DND-41 (cell line): ENCODE measurements around the gene ACBD4.

ENCODE experiments used
- ATAC-seq: fragments of 200-7000 bp; cut with Tn5 transposase; 3 replicates; pipeline ENCODE4 v1.9.1; 2021; ENCODE audit warnings: low read depth; ENCODE audit not compliant: insufficient read depth
- DNase-seq: peaks from one replicate; pipeline ENCODE4 v3.0.0-alpha.2; 2020
- H2AFZ ChIP-seq: 2 replicates; pipeline ENCODE4 v1.6.0; 2012; ENCODE audit warnings: low read depth, low read length
- H3K27ac ChIP-seq: 2 replicates; pipeline ENCODE4 v1.5.1; 2012; ENCODE audit warnings: low read length, inconsistent platforms
- H3K27me3 ChIP-seq: fragments of 200-600 bp; sonication (generic); 2 replicates; pipeline ENCODE4 v1.6.0; 2012; ENCODE audit warnings: low read length, mild to moderate bottlenecking, inconsistent platforms; ENCODE audit not compliant: insufficient read depth, poor library complexity
- H3K36me3 ChIP-seq: 2 replicates; pipeline ENCODE4 v1.5.1; 2012; ENCODE audit warnings: low read length, inconsistent platforms; ENCODE audit not compliant: insufficient read depth
- H3K4me1 ChIP-seq: 2 replicates; pipeline ENCODE4 v1.5.1; 2012; ENCODE audit warnings: mild to moderate bottlenecking, low read length; ENCODE audit not compliant: insufficient read depth
- H3K4me2 ChIP-seq: 2 replicates; pipeline ENCODE4 v1.6.0; 2012; ENCODE audit warnings: mild to moderate bottlenecking, moderate library complexity, low read length, inconsistent platforms; ENCODE audit not compliant: insufficient read depth
- H3K4me3 ChIP-seq, 2 experiments: fragments of 200-600 bp in 1 of 2; shearing (Covaris generic) in 1 of 2; 2 replicates each; pipeline ENCODE4 v1.5.1; 2012 to 2016; ENCODE audit warnings: inconsistent platforms in 2 of 2, low read length in 2 of 2, mild to moderate bottlenecking in 2 of 2, low read depth in 1 of 2, moderate library complexity in 1 of 2
- H3K79me2 ChIP-seq: 2 replicates; pipeline ENCODE4 v1.6.0; 2012; ENCODE audit warnings: low read length, inconsistent platforms; ENCODE audit not compliant: insufficient read depth
- H3K9ac ChIP-seq: 2 replicates; pipeline ENCODE4 v1.6.0; 2012; ENCODE audit warnings: low read depth, mild to moderate bottlenecking, inconsistent platforms, low read length, moderate library complexity
- H3K9me3 ChIP-seq: 2 replicates; pipeline ENCODE4 v1.5.1; 2012; ENCODE audit warnings: low read length, moderate library complexity, mild to moderate bottlenecking, inconsistent platforms; ENCODE audit not compliant: insufficient read depth, severe bottlenecking
- H4K20me1 ChIP-seq: 2 replicates; pipeline ENCODE4 v1.6.0; 2012; ENCODE audit warnings: low read length; ENCODE audit not compliant: insufficient read depth
- CTCF ChIP-seq: IDR thresholded peaks from 2 replicates; pipeline ENCODE4 v1.5.1; 2012; ENCODE audit warnings: borderline replicate concordance, low read length, moderate library complexity, mild to moderate bottlenecking; ENCODE audit not compliant: poor library complexity, severe bottlenecking; ENCODE audit errors: extremely low read depth
- EZH2 ChIP-seq: IDR thresholded peaks from 3 replicates; pipeline ENCODE4 v1.6.1; 2012; ENCODE audit warnings: borderline replicate concordance, low read depth, mild to moderate bottlenecking, moderate library complexity, low read length, inconsistent platforms; ENCODE audit not compliant: severe bottlenecking

ACBD4 gene

GRCh38 chr17:45175759-45176115 lies 40.2 kb downstream of the ACBD4 start:
- Histone ChIP-seq H4K20me1 (no peaks in the 10 kb centered on the region), H2AFZ (no peak overlapping the region; the same call in 1 of the 2 replicates), H3K27ac (no peak overlapping the region), H3K4me3 (no peak overlapping the region), H3K9me3 (no peaks in the 10 kb centered on the region), H3K9ac (no peak overlapping the region), H3K4me2 (no peak overlapping the region), H3K36me3 (no peaks in the 10 kb centered on the region), H3K79me2 (no peaks in the 10 kb centered on the region), H3K4me1 (peaks cover 24% of the 10 kb centered on the region), H3K27me3 (no peaks in the 10 kb centered on the region)
- DNase-seq = no peak
- ATAC-seq = no peak
- TF ChIP-seq CTCF (no peak), EZH2 (no peak)

- Histone ChIP-seq H4K20me1 (no peaks in the 10 kb centered on the region), H3K27me3 (no peaks in the 10 kb centered on the region), H3K9me3 (no peaks in the 10 kb centered on the region), H2AFZ (no peak overlapping the region), H3K27ac (no peak overlapping the region), H3K4me1 (peaks cover 12% of the 10 kb centered on the region), H3K4me2 (no peak overlapping the region), H3K79me2 (no peaks in the 10 kb centered on the region), H3K36me3 (no peaks in the 10 kb centered on the region), H3K9ac (no peak overlapping the region), H3K4me3 (no peak overlapping the region)
- TF ChIP-seq EZH2 (no peak), CTCF (no peak)
- no peak for ATAC-seq
- no peak for DNase-seq
Measured at GRCh38 chr17:45177563-45177962, 42.1 kb downstream of the ACBD4 start.

- TF ChIP-seq CTCF (no peak), EZH2 (no peak)
- H4K20me1 ChIP-seq = no peaks in the 10 kb centered on the region
- no peaks in the 10 kb centered on the region for H3K36me3 ChIP-seq
- no peak overlapping the region for H3K4me2 ChIP-seq
- no peak overlapping the region for H2AFZ ChIP-seq
- H3K4me3 ChIP-seq = no peak overlapping the region
- no peaks in the 10 kb centered on the region for H3K27me3 ChIP-seq
- no peak overlapping the region for H3K9ac ChIP-seq
- ATAC-seq = no peak
- no peaks in the 10 kb centered on the region for H3K4me1 ChIP-seq
- no peak for DNase-seq
- no peak overlapping the region for H3K27ac ChIP-seq
- H3K79me2 ChIP-seq = no peaks in the 10 kb centered on the region
- H3K9me3 ChIP-seq = no peaks in the 10 kb centered on the region
Measured at GRCh38 chr17:45184144-45184543, 48.7 kb downstream of the ACBD4 start.

- Histone ChIP-seq H3K27me3 (no peaks in the 10 kb centered on the region), H3K9ac (no peak overlapping the region), H3K9me3 (no peaks in the 10 kb centered on the region), H4K20me1 (no peaks in the 10 kb centered on the region), H3K36me3 (no peaks in the 10 kb centered on the region), H3K79me2 (no peaks in the 10 kb centered on the region), H2AFZ (no peak overlapping the region), H3K4me3 (no peak overlapping the region), H3K27ac (no peak overlapping the region), H3K4me2 (no peak overlapping the region), H3K4me1 (no peaks in the 10 kb centered on the region)
- TF ChIP-seq EZH2 (no peak), CTCF (no peak)
- DNase-seq (no peak), ATAC-seq (no peak)
Measured at GRCh38 chr17:45186801-45187354, 51.4 kb downstream of the ACBD4 start.
